HepG2 (cell line): Measurements from ENCODE around the gene NT5C2. TPM values are rescaled to one million over a fixed set of nuclear protein-coding genes. Genes with fewer than 3 reads are reported as not detected.

Experiments
- ATAC-seq: fragments of 200-7000 bp; cut with Tn5 transposase; 3 replicates; pipeline ENCODE4 v1.9.1; 2020; ENCODE audit warnings: mild to moderate bottlenecking, moderate library complexity
- BruUV-seq: library from RNA; stranded (reverse); fragments of 400-500 nt; replicated peaks from 2 replicates; lab custom pipeline; 2021; lab: Mats Ljungman, UMichigan
- CTCF ChIA-PET: fragments of 300-600 bp; formaldehyde crosslinking; extraction: SDS; loops from one replicate; lab custom pipeline; 2021; ENCODE audit warnings: low total read pairs, inconsistent platforms, low intra/inter-chr PET ratio; lab: Yijun Ruan, JAX
- POLR2A ChIA-PET: fragments of 350-600 bp; sonication (Branson Sonifier 250); formaldehyde crosslinking; loops from one replicate; lab custom pipeline; 2020; ENCODE audit warnings: antibody characterized with exemption, inconsistent platforms; lab: Yijun Ruan, JAX
- DNase-seq: peaks from one replicate; pipeline ENCODE4 v3.0.0-alpha.2; 2015; ENCODE audit warnings: low spot score
- FAIRE-seq: peaks from 3 replicates; lab custom pipeline; 2011; peaks lifted over from hg19 to GRCh38; lab: Jason Lieb, UNC
- H2AFZ ChIP-seq: one replicate; pipeline ENCODE4 v1.6.1; 2011; ENCODE audit warnings: low read length, inconsistent platforms
- H3K27ac ChIP-seq: fragments of 300-600 bp; 3 replicates; pipeline ENCODE4 v1.8.0; 2011; ENCODE audit warnings: mixed run types, mild to moderate bottlenecking, mixed read lengths, low read length, inconsistent platforms; ENCODE audit not compliant: insufficient read depth; ENCODE audit errors: extremely low read length
- H3K27me3 ChIP-seq, 2 experiments: fragments of 200-600 bp in 1 of 2; 2 replicates in 1 of 2; 3 replicates in 1 of 2; pipeline versions ENCODE4 v1.6.0 to v1.8.0; 2011; ENCODE audit warnings: low read length in 2 of 2, mild to moderate bottlenecking in 2 of 2, moderate library complexity in 2 of 2, inconsistent platforms in 1 of 2; ENCODE audit not compliant: insufficient read depth in 2 of 2, control insufficient read depth in 1 of 2
- H3K36me3 ChIP-seq, 2 experiments: fragments of 200-600 bp in 1 of 2; replicated peaks in 1 of 2; 2 replicates in 1 of 2; 3 replicates in 1 of 2; pipeline versions ENCODE4 v1.5.1 to v1.8.0; 2011; ENCODE audit warnings: low read length in 2 of 2, inconsistent platforms in 1 of 2; ENCODE audit not compliant: insufficient read depth in 2 of 2, control insufficient read depth in 1 of 2
- H3K4me1 ChIP-seq: 2 replicates; pipeline ENCODE4 v1.5.1; 2012; ENCODE audit warnings: low read length, inconsistent platforms; ENCODE audit not compliant: insufficient read depth
- H3K4me2 ChIP-seq: 2 replicates; pipeline ENCODE4 v1.6.0; 2011; ENCODE audit warnings: low read depth, low read length, inconsistent platforms
- H3K4me3 ChIP-seq, 3 experiments: fragments of 200-600 bp in 1 of 3; sonication (generic), shearing (Covaris generic) in 1 of 3; replicated peaks in 1 of 3; 2 replicates each; pipeline ENCODE4 v1.5.1; 2011 to 2016; ENCODE audit warnings: low read length in 3 of 3, inconsistent platforms in 2 of 3, low read depth in 2 of 3, mild to moderate bottlenecking in 2 of 3, control low read depth in 1 of 3, mixed read lengths in 1 of 3; ENCODE audit not compliant: insufficient read depth in 1 of 3
- H3K79me2 ChIP-seq: one replicate; pipeline ENCODE4 v1.6.1; 2011; ENCODE audit warnings: low read length, inconsistent platforms; ENCODE audit not compliant: insufficient read depth
- H3K9ac ChIP-seq: 2 replicates; pipeline ENCODE4 v1.6.0; 2011; ENCODE audit warnings: mild to moderate bottlenecking, low read depth, low read length, inconsistent platforms; ENCODE audit not compliant: insufficient read depth
- H3K9me3 ChIP-seq: 2 replicates; pipeline ENCODE4 v1.5.1; 2012; ENCODE audit warnings: mild to moderate bottlenecking, low read length
- H4K20me1 ChIP-seq: 2 replicates; pipeline ENCODE4 v1.6.0; 2011; ENCODE audit warnings: inconsistent platforms, mild to moderate bottlenecking, low read length, moderate library complexity; ENCODE audit not compliant: insufficient read depth
- ARID5B ChIP-seq: IDR thresholded peaks from 2 replicates; pipeline ENCODE4 v1.4.0; 2020; ENCODE audit warnings: mild to moderate bottlenecking, missing genetic modification reagents
- BCL6 ChIP-seq: IDR thresholded peaks from 2 replicates; pipeline ENCODE4 v1.6.1; 2016; ENCODE audit warnings: missing genetic modification reagents, missing compliant biosample characterization
- CEBPG ChIP-seq: IDR thresholded peaks from 2 replicates; pipeline ENCODE4 v1.6.1; 2016
- ERF ChIP-seq: IDR thresholded peaks from 2 replicates; pipeline ENCODE4 v1.6.1; 2018; ENCODE audit warnings: missing biosample characterization, missing genetic modification reagents
- FOXP1 ChIP-seq, 2 experiments: fragments of 450-650 bp in 1 of 2; IDR thresholded peaks; 2 replicates each; pipeline ENCODE4 v1.6.1; 2017 to 2018; ENCODE audit warnings: antibody characterized with exemption in 1 of 2
- HNF4A ChIP-seq: sonication (generic); formaldehyde crosslinking; IDR thresholded peaks from 2 replicates; pipeline ENCODE4 v1.4.0; 2020; ENCODE audit warnings: missing genetic modification reagents
- KLF6 ChIP-seq: IDR thresholded peaks from 2 replicates; pipeline ENCODE4 v1.8.0; 2016; ENCODE audit warnings: missing biosample characterization, missing genetic modification reagents
- MXD1 ChIP-seq: sonication (generic); formaldehyde crosslinking; IDR thresholded peaks from 2 replicates; pipeline ENCODE4 v1.4.0; 2020; ENCODE audit warnings: mild to moderate bottlenecking, missing genetic modification reagents
- NFIC ChIP-seq: IDR thresholded peaks from 2 replicates; pipeline ENCODE4 v1.6.1; 2012; ENCODE audit warnings: mild to moderate bottlenecking, low read length, inconsistent platforms
- SIX1 ChIP-seq: sonication (generic); formaldehyde crosslinking; IDR thresholded peaks from 2 replicates; pipeline ENCODE4 v1.4.0; 2020; ENCODE audit warnings: missing genetic modification reagents, borderline replicate concordance
- SIX4 ChIP-seq: sonication (generic); formaldehyde crosslinking; IDR thresholded peaks from 2 replicates; pipeline ENCODE4 v1.4.0; 2020; ENCODE audit warnings: missing genetic modification reagents
- SNRNP70 ChIP-seq: fragments of 200-400 bp; formaldehyde crosslinking; IDR thresholded peaks from 2 replicates; pipeline ENCODE4 v1.6.1; 2017; ENCODE audit warnings: mild to moderate bottlenecking, low read depth, low read length, moderate library complexity
- SOX13 ChIP-seq, 3 experiments: fragments of 450-650 bp in 1 of 3; sonication (generic) in 1 of 3; formaldehyde crosslinking in 1 of 3; IDR thresholded peaks in 2 of 3; conservative IDR thresholded peaks in 1 of 3; 2 replicates each; pipeline versions ENCODE4 v1.5.0 to v1.6.1; 2016 to 2020; ENCODE audit warnings: antibody characterized with exemption in 1 of 3, mild to moderate bottlenecking in 1 of 3, missing compliant biosample characterization in 1 of 3, missing genetic modification reagents in 1 of 3, moderate library complexity in 1 of 3
- SOX5 ChIP-seq: IDR thresholded peaks from 2 replicates; pipeline ENCODE4 v1.6.1; 2016; ENCODE audit warnings: borderline replicate concordance
- SOX6 ChIP-seq, 2 experiments: fragments of 450-650 bp in 1 of 2; sonication (generic) in 1 of 2; formaldehyde crosslinking in 1 of 2; IDR thresholded peaks; 2 replicates each; pipeline versions ENCODE4 v1.4.0 to v1.6.1; 2017 to 2020; ENCODE audit warnings: antibody characterized with exemption in 1 of 2, mild to moderate bottlenecking in 1 of 2, missing genetic modification reagents in 1 of 2
- ZNF30 ChIP-seq: sonication (generic); formaldehyde crosslinking; IDR thresholded peaks from 2 replicates; pipeline ENCODE4 v1.5.0; 2020; ENCODE audit warnings: mild to moderate bottlenecking, missing genetic modification reagents
- WGBS: methylation state at CpG from one replicate; pipeline ENCODE4 v1.1.6; 2017; ENCODE audit warnings: low lambda C conversion rate; 5-methylcytosine and 5-hydroxymethylcytosine counted together
- in situ Hi-C: cut with HindIII; loops from 2 replicates; pipeline ENCODE4 v1.10.0; 2017; ENCODE audit warnings: low pct_unique_long_range_greater_than_20kb; ENCODE audit not compliant: extremely low pct_ligation_motif_present
- intact Hi-C: fragments of 100-400 bp; cut with micrococcal nuclease; formaldehyde crosslinking; loops from one replicate; pipeline ENCODE4 v1.10.0; 2022; ENCODE audit not compliant: unreplicated experiment
- polyA plus RNA-seq, 8 experiments: library from polyadenylated mRNA; depleted of rRNA in 3 of 8; stranded (reverse) in 7 of 8; unstranded in 1 of 8; fragments of >200 nt; fragmentation: Illumina TruSeq in 4 of 8; extraction: Trizol in 4 of 8; gene quantifications; 2 replicates each; pipeline versions ENCODE4 v1.2.1 to v1.2.3, GENCODE V29; 2011 to 2016; ENCODE audit warnings: low read depth in 4 of 8, missing spikeins in 1 of 8, mixed read lengths in 1 of 8; ENCODE audit not compliant: insufficient read depth in 1 of 8
- total RNA-seq, 5 experiments: library from RNA; depleted of rRNA; stranded (reverse); fragments of >200 nt; fragmentation: Illumina TruSeq; extraction: Trizol; gene quantifications; 2 replicates each; pipeline ENCODE4 v1.2.3, GENCODE V29; 2016; ENCODE audit warnings: low read depth in 1 of 5

NT5C2 gene
- total and polyA plus RNA-seq, 2 of the 13 experiments (the other 11 are each of a cell fraction or from before 2014, with no cell fraction given) = 40.6 to 55.2 TPM

GRCh38 chr10:103111031-103111917, 81.8 kb downstream of the NT5C2 start:
- no peak overlapping the region for H3K9ac ChIP-seq
- peak; percentile 15 for DNase-seq

More at GRCh38 chr10:103111031-103111917, 81.8 kb downstream of the NT5C2 start:
- CTCF ChIA-PET = no interaction called here
- in situ Hi-C loops (no loop called here), intact Hi-C loops (loop anchor here (5.0 to 10.0 kb wide), 2 partner anchors 41 to 134 kb away; partner anchors contain the start of gene RPEL1)
- ATAC-seq = peak; percentile 65
- no peak for FAIRE-seq
- Histone ChIP-seq H4K20me1 (0 out of 2 replicates have a peak, but pooled peaks cover 7% of the 10 kb centered on the region), H2AFZ (no peak overlapping the region), H3K4me3 (no peak overlapping the region), H3K9me3 (no peaks in the 10 kb centered on the region), H3K27me3 (no peaks in the 10 kb centered on the region), H3K36me3 (peaks cover 1 to 5% of the 10 kb centered on the region in 2 experiments; a peak in 4 of 5 replicates), H3K79me2 (peaks cover 27% of the 10 kb centered on the region), H3K27ac (peak overlapping the region; percentile 6), H3K4me1 (peaks cover 37% of the 10 kb centered on the region), H3K4me2 (peak overlapping the region; percentile 1; the same call in 1 of the 2 replicates)
- POLR2A ChIA-PET = interaction anchor here (1.0 kb wide), 1 partner anchor 137 kb away, joined by 3 read pairs; no protein-coding TSS in a partner anchor
- 14% methylated on average over 2 of the region's 2 CpGs for WGBS
- TF ChIP-seq BCL6 (CRISPR knock-in tag) (0 out of 2 replicates have a peak, but pooled peaks have one; percentile 15), KLF6 (CRISPR knock-in tag) (no peak), ARID5B (CRISPR knock-in tag) (0 out of 2 replicates have a peak, but pooled peaks have one; percentile 29), SOX13 (IDR thresholded peaks at IDR 0.05) (no peak), SOX13 (CRISPR knock-in tag; conservative IDR thresholded peaks at IDR 0.05 in 1 of 2, IDR thresholded peaks at IDR 0.05 in 1 of 2) (peak in 1 of 2 experiments; percentile 72; a peak in 2 of 4 replicates), MXD1 (CRISPR knock-in tag) (no peak), FOXP1 (IDR thresholded peaks at IDR 0.05) (no peak), FOXP1 (CRISPR knock-in tag; IDR thresholded peaks at IDR 0.05) (peak; percentile 19; the same call in 1 of the 2 replicates), SOX5 (CRISPR knock-in tag) (peak; percentile 45; the same call in 1 of the 2 replicates), CEBPG (CRISPR knock-in tag) (peak; percentile 36; the same call in 1 of the 2 replicates), SOX6 (IDR thresholded peaks at IDR 0.05) (no peak), SOX6 (CRISPR knock-in tag; IDR thresholded peaks at IDR 0.05) (peak; percentile 67; the same call in 1 of the 2 replicates), SIX1 (CRISPR knock-in tag) (peak; percentile 35; the same call in 1 of the 2 replicates), HNF4A (CRISPR knock-in tag) (peak; percentile 14; the same call in 1 of the 2 replicates), NFIC (0 out of 2 replicates have a peak, but pooled peaks have one; percentile 34), ERF (CRISPR knock-in tag) (0 out of 2 replicates have a peak, but pooled peaks have one; percentile 2), SNRNP70 (no peak), SIX4 (CRISPR knock-in tag) (peak; percentile 54; the same call in 1 of the 2 replicates), ZNF30 (CRISPR knock-in tag) (no peak)
- no TSS peak for BruUV-seq
